OCI-LY7 (cell line): ENCODE results near the gene CIC. TPM values are rescaled to one million over a fixed set of nuclear protein-coding genes. Genes with fewer than 3 reads are reported as not detected.

Experiments
- BruUV-seq: library from RNA; stranded (reverse); fragments of 400-500 nt; replicated peaks from 2 replicates; lab custom pipeline; 2021; lab: Mats Ljungman, UMichigan
- CTCF ChIA-PET: fragments of 300-600 bp; sonication (Branson Sonifier 250); formaldehyde crosslinking; loops from one replicate; lab custom pipeline; 2022; ENCODE audit warnings: antibody characterized with exemption; ENCODE audit not compliant: unreplicated experiment; lab: Charles Lee
- POLR2A ChIA-PET: fragments of 300-600 bp; sonication (Branson Sonifier 250); formaldehyde crosslinking; loops from one replicate; lab custom pipeline; 2022; ENCODE audit warnings: antibody characterized with exemption; lab: Charles Lee
- DNase-seq: peaks from one replicate; pipeline ENCODE4 v3.0.0-alpha.2; 2015; ENCODE audit warnings: low spot score
- H2AFZ ChIP-seq: fragments of 200-600 bp; sonication (generic), shearing (Covaris generic); 2 replicates; pipeline ENCODE4 v1.6.1; 2014; ENCODE audit warnings: mild to moderate bottlenecking, antibody characterized with exemption, low read length, moderate library complexity
- H3K27ac ChIP-seq: fragments of 200-600 bp; sonication (generic); 2 replicates; pipeline ENCODE4 v1.5.1; 2014; ENCODE audit warnings: mixed run types, low read depth, mild to moderate bottlenecking, moderate library complexity, low read length, inconsistent platforms; ENCODE audit not compliant: poor library complexity, severe bottlenecking
- H3K36me3 ChIP-seq: fragments of 200-600 bp; sonication (generic); 2 replicates; pipeline ENCODE4 v1.6.1; 2014; ENCODE audit warnings: mild to moderate bottlenecking, antibody characterized with exemption, low read length, moderate library complexity, mixed read lengths; ENCODE audit not compliant: insufficient read depth
- H3K4me1 ChIP-seq: fragments of 200-600 bp; sonication (generic); 2 replicates; pipeline ENCODE4 v1.5.1; 2014; ENCODE audit warnings: mild to moderate bottlenecking, low read length; ENCODE audit not compliant: insufficient read depth, poor library complexity, severe bottlenecking
- H3K4me2 ChIP-seq: fragments of 200-600 bp; sonication (generic); 2 replicates; pipeline ENCODE4 v1.6.1; 2014; ENCODE audit warnings: mild to moderate bottlenecking, low read length
- H3K4me3 ChIP-seq: fragments of 200-600 bp; sonication (generic); 2 replicates; pipeline ENCODE4 v1.5.1; 2014; ENCODE audit warnings: mild to moderate bottlenecking, low read depth, low read length; ENCODE audit not compliant: poor library complexity, severe bottlenecking
- H3K79me2 ChIP-seq: fragments of 200-600 bp; sonication (generic); 2 replicates; pipeline ENCODE4 v1.6.1; 2016; ENCODE audit warnings: low read depth, mild to moderate bottlenecking, low read length, moderate library complexity, mixed read lengths; ENCODE audit not compliant: insufficient read depth
- H3K9me2 ChIP-seq: fragments of 200-600 bp; sonication (generic); 2 replicates; pipeline ENCODE4 v1.6.1; 2016; ENCODE audit warnings: mild to moderate bottlenecking, low read length, mixed read lengths; ENCODE audit not compliant: insufficient read depth
- H3K9me3 ChIP-seq: fragments of 200-600 bp; sonication (generic); 2 replicates; pipeline ENCODE4 v1.6.1; 2014; ENCODE audit warnings: mild to moderate bottlenecking, mixed run types, low read length, mixed read lengths
- H4K20me1 ChIP-seq: fragments of 200-600 bp; sonication (generic); 2 replicates; pipeline ENCODE4 v1.6.1; 2014; ENCODE audit warnings: mild to moderate bottlenecking, antibody characterized with exemption, low read length, moderate library complexity, mixed read lengths; ENCODE audit not compliant: insufficient read depth
- EZH2phosphoT487 ChIP-seq: fragments of 200-600 bp; sonication (generic); IDR thresholded peaks from 2 replicates; pipeline ENCODE4 v1.6.1; 2018; ENCODE audit warnings: low read depth, borderline replicate concordance, mild to moderate bottlenecking, mixed run types, antibody characterized with exemption, low read length, moderate library complexity, mixed read lengths
- intact Hi-C: fragments of 100-400 bp; cut with micrococcal nuclease; formaldehyde crosslinking; loops from one replicate; pipeline ENCODE4 v1.10.0; 2022; ENCODE audit not compliant: unreplicated experiment
- total RNA-seq, 2 experiments: library from RNA; depleted of rRNA in 1 of 2; stranded (reverse); fragments of >200 nt in 1 of 2; shearing (Covaris generic) in 1 of 2; gene quantifications; 2 replicates each; pipeline ENCODE4 v1.2.3, GENCODE V29; 2014 to 2022
- TF ChIP-seq, protein P1 (sequence below): fragments of 200-600 bp; sonication (generic); conservative IDR thresholded peaks from 2 replicates; pipeline ENCODE4 v1.5.1; 2014; ENCODE audit warnings: mild to moderate bottlenecking, antibody characterized with exemption, low read length, moderate library complexity, mixed read lengths

The CIC gene
- total RNA-seq, 2 experiments from 2014 or later, result 26.8 to 48.2 TPM

GRCh38 chr19:42276821-42277220 lies 7.8 kb downstream of the CIC start:
- H3K9me3 ChIP-seq, result no peaks in the 10 kb centered on the region
- CTCF ChIA-PET, result no interaction called here
- no peaks in the 10 kb centered on the region for H3K9me2 ChIP-seq
- TF ChIP-seq EZH2phosphoT487, result no peak
- TF ChIP-seq, protein P1, sequence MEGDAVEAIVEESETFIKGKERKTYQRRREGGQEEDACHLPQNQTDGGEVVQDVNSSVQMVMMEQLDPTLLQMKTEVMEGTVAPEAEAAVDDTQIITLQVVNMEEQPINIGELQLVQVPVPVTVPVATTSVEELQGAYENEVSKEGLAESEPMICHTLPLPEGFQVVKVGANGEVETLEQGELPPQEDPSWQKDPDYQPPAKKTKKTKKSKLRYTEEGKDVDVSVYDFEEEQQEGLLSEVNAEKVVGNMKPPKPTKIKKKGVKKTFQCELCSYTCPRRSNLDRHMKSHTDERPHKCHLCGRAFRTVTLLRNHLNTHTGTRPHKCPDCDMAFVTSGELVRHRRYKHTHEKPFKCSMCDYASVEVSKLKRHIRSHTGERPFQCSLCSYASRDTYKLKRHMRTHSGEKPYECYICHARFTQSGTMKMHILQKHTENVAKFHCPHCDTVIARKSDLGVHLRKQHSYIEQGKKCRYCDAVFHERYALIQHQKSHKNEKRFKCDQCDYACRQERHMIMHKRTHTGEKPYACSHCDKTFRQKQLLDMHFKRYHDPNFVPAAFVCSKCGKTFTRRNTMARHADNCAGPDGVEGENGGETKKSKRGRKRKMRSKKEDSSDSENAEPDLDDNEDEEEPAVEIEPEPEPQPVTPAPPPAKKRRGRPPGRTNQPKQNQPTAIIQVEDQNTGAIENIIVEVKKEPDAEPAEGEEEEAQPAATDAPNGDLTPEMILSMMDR, result no peak
- H2AFZ ChIP-seq, result no peak overlapping the region
- H3K4me2 ChIP-seq, result no peak overlapping the region
- H3K4me3 ChIP-seq, result no peak overlapping the region
- H3K4me1 ChIP-seq, result peaks cover 25% of the 10 kb centered on the region
- intact Hi-C loops, result no loop called here
- 0 out of 2 replicates have a peak, but pooled peaks cover 8% of the 10 kb centered on the region for H3K36me3 ChIP-seq
- no peak for DNase-seq
- POLR2A ChIA-PET, result no interaction called here
- no peaks in the 10 kb centered on the region for H3K79me2 ChIP-seq
- no peaks in the 10 kb centered on the region for H4K20me1 ChIP-seq
- no TSS peak for BruUV-seq
- no peak overlapping the region for H3K27ac ChIP-seq

DNA sequence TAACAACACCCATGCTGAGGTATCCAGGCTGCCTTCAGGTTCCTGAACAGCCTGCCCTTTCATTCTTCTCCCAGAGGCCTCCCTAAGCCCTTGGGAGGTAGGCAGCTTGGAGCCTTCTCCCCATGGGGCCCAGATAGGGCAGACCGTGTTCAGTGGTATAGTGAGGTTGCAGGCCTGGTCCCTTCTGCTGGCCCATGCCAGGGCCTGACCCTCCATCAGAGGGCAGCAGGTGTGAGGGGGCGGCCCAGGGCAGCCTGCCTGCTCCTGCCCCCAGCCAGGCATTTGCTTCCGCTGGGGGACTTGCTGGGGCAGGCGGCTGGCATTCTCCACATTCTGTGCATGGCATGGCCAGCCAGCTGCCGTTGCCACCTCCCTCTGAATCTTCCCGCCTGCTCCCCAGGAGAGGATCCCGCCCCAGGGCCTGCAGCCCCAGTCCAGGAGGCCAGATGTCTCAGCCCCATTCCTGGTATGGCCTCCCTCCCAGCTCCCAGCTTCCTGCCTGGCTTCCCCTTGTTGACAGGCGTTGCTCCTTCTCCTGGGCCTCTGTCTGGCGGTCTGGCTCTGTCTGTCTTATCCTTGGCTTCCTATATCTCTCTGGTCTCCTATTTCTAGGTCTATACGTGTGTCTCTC lies 8.9 kb downstream of the CIC start:
- intact Hi-C loops, result no loop called here
- Histone ChIP-seq H4K20me1 (no peaks in the 10 kb centered on the region), H3K9me2 (no peaks in the 10 kb centered on the region), H3K36me3 (0 out of 2 replicates have a peak, but pooled peaks cover 8% of the 10 kb centered on the region), H2AFZ (no peak overlapping the region), H3K4me1 (peaks cover 36% of the 10 kb centered on the region), H3K9me3 (no peaks in the 10 kb centered on the region), H3K27ac (no peak overlapping the region), H3K79me2 (no peaks in the 10 kb centered on the region), H3K4me3 (no peak overlapping the region), H3K4me2 (no peak overlapping the region)
- TF ChIP-seq EZH2phosphoT487, result no peak
- POLR2A ChIA-PET, result interaction anchor here (1.1 kb wide), 1 partner anchor 31 kb away, joined by 3 read pairs; no protein-coding TSS in a partner anchor
- CTCF ChIA-PET, result no interaction called here
- DNase-seq, result no peak
- BruUV-seq, result no TSS peak

GRCh38 chr19:42278452-42279154 lies 9.6 kb downstream of the CIC start:
- no peaks in the 10 kb centered on the region for H3K9me3 ChIP-seq
- BruUV-seq, result no TSS peak
- no peaks in the 10 kb centered on the region for H4K20me1 ChIP-seq
- no peak overlapping the region for H2AFZ ChIP-seq
- TF ChIP-seq, protein P1, result no peak
- no peak for TF ChIP-seq EZH2phosphoT487
- no peaks in the 10 kb centered on the region for H3K79me2 ChIP-seq
- H3K27ac ChIP-seq, result peak overlapping the region; percentile 82
- POLR2A ChIA-PET, result interaction anchor here (1.1 to 2.6 kb wide), 3 partner anchors 8 to 36 kb away, joined by 3 to 11 read pairs (median 9); partner anchors contain the start of gene GSK3A
- intact Hi-C loops, result no loop called here
- H3K36me3 ChIP-seq, result 0 out of 2 replicates have a peak, but pooled peaks cover 8% of the 10 kb centered on the region
- CTCF ChIA-PET, result no interaction called here
- no peaks in the 10 kb centered on the region for H3K9me2 ChIP-seq
- H3K4me1 ChIP-seq, result peaks cover 41% of the 10 kb centered on the region
- peak overlapping the region; percentile 83 for H3K4me3 ChIP-seq
- no peak for DNase-seq
- peak overlapping the region; percentile 93 for H3K4me2 ChIP-seq
